HEK293 (cell line): ENCODE data around the gene EPOP.

Source experiments
- CTCF ChIA-PET: fragments of 350-600 bp; formaldehyde crosslinking; extraction: SDS; loops from one replicate; lab custom pipeline; 2021; ENCODE audit warnings: antibody characterized with exemption; lab: Yijun Ruan, JAX
- POLR2A ChIA-PET: fragments of 300-600 bp; formaldehyde crosslinking; extraction: SDS; loops from one replicate; lab custom pipeline; 2020; ENCODE audit warnings: antibody characterized with exemption, inconsistent platforms; lab: Yijun Ruan, JAX
- H3K27ac ChIP-seq: fragments of 200-500 bp; sonication (Bioruptor generic); 2 replicates; pipeline ENCODE4 v1.5.1; 2014; ENCODE audit warnings: low read depth, low read length, control low read depth, inconsistent platforms; ENCODE audit errors: extremely low read depth
- H3K36me3 ChIP-seq, 2 experiments: fragments of 200-500 bp in 1 of 2; sonication (Bioruptor generic) in 1 of 2; 1 replicate in 1 of 2; 2 replicates in 1 of 2; pipeline ENCODE4 v1.5.1; 2014 to 2017; ENCODE audit warnings: inconsistent platforms in 2 of 2, low read length in 2 of 2; ENCODE audit not compliant: control insufficient read depth in 2 of 2, insufficient read depth in 1 of 2
- H3K4me1 ChIP-seq: fragments of 200-500 bp; sonication (Bioruptor generic); 2 replicates; pipeline ENCODE4 v1.5.1; 2014; ENCODE audit warnings: mild to moderate bottlenecking, low read length, inconsistent platforms; ENCODE audit not compliant: control insufficient read depth, insufficient read depth
- H3K4me3 ChIP-seq: 2 replicates; pipeline ENCODE4 v1.5.1; 2011; ENCODE audit warnings: low read depth, mild to moderate bottlenecking, control low read depth, low read length, moderate library complexity
- H3K9me3 ChIP-seq: fragments of 200-500 bp; sonication (Bioruptor generic); 2 replicates; pipeline ENCODE4 v1.5.1; 2014; ENCODE audit warnings: low read depth, low read length, inconsistent platforms; ENCODE audit not compliant: control insufficient read depth, insufficient read depth
- ZBTB21 ChIP-seq: fragments of 450-650 bp; formaldehyde crosslinking; IDR thresholded peaks from 2 replicates; pipeline ENCODE4 v1.5.1; 2017; ENCODE audit warnings: missing biosample characterization, missing genetic modification characterization
- ZEB2 ChIP-seq: fragments of 450-650 bp; formaldehyde crosslinking; IDR thresholded peaks from 2 replicates; pipeline ENCODE4 v1.5.1; 2016; ENCODE audit warnings: missing biosample characterization, missing genetic modification characterization
- ZFP69B ChIP-seq: fragments of 450-650 bp; formaldehyde crosslinking; IDR thresholded peaks from 2 replicates; pipeline ENCODE4 v1.5.1; 2016; ENCODE audit warnings: missing biosample characterization, missing genetic modification characterization
- ZNF155 ChIP-seq: fragments of 450-650 bp; formaldehyde crosslinking; IDR thresholded peaks from 2 replicates; pipeline ENCODE4 v1.5.1; 2016; ENCODE audit warnings: missing biosample characterization, missing genetic modification characterization
- ZNF2 ChIP-seq: fragments of 450-650 bp; formaldehyde crosslinking; IDR thresholded peaks from 2 replicates; pipeline ENCODE4 v1.5.1; 2016; ENCODE audit warnings: missing biosample characterization, missing genetic modification characterization
- ZNF239 ChIP-seq: fragments of 450-650 bp; formaldehyde crosslinking; IDR thresholded peaks from 2 replicates; pipeline ENCODE4 v1.5.1; 2016; ENCODE audit warnings: missing biosample characterization, missing genetic modification characterization
- ZNF311 ChIP-seq: fragments of 450-650 bp; formaldehyde crosslinking; IDR thresholded peaks from 2 replicates; pipeline ENCODE4 v1.5.1; 2017; ENCODE audit warnings: missing biosample characterization, missing genetic modification characterization, borderline replicate concordance
- ZNF341 ChIP-seq: fragments of 450-650 bp; formaldehyde crosslinking; IDR thresholded peaks from 2 replicates; pipeline ENCODE4; 2016; ENCODE audit warnings: low read depth, missing biosample characterization, missing genetic modification characterization
- ZNF354C ChIP-seq: fragments of 450-650 bp; formaldehyde crosslinking; IDR thresholded peaks from 2 replicates; pipeline ENCODE4 v1.5.1; 2016; ENCODE audit warnings: missing biosample characterization, missing genetic modification characterization, low read depth, borderline replicate concordance
- ZNF529 ChIP-seq: fragments of 450-650 bp; formaldehyde crosslinking; IDR thresholded peaks from 2 replicates; pipeline ENCODE4 v1.5.1; 2017; ENCODE audit warnings: missing genetic modification characterization, missing biosample characterization; ENCODE audit not compliant: insufficient replicate concordance
- ZNF558 ChIP-seq: fragments of 450-650 bp; formaldehyde crosslinking; IDR thresholded peaks from 2 replicates; pipeline ENCODE4 v1.5.1; 2016; ENCODE audit warnings: missing biosample characterization, missing genetic modification characterization
- ZNF600 ChIP-seq: fragments of 450-650 bp; formaldehyde crosslinking; IDR thresholded peaks from 2 replicates; pipeline ENCODE4 v1.5.1; 2016; ENCODE audit warnings: missing biosample characterization, missing genetic modification characterization
- ZNF654 ChIP-seq: fragments of 450-650 bp; formaldehyde crosslinking; IDR thresholded peaks from 2 replicates; pipeline ENCODE4 v1.5.1; 2016; ENCODE audit warnings: low read depth, missing biosample characterization, missing genetic modification characterization
- TF ChIP-seq, protein P1 (sequence below): fragments of 450-650 bp; formaldehyde crosslinking; IDR thresholded peaks from 2 replicates; pipeline ENCODE4 v1.5.1; 2017; ENCODE audit warnings: missing biosample characterization, missing genetic modification characterization
- TF ChIP-seq, protein P2 (sequence below): fragments of 450-650 bp; formaldehyde crosslinking; IDR thresholded peaks from 2 replicates; pipeline ENCODE4 v1.5.1; 2016; ENCODE audit warnings: missing biosample characterization, missing genetic modification characterization
- TF ChIP-seq, protein P3 (sequence below): fragments of 450-650 bp; formaldehyde crosslinking; IDR thresholded peaks from 2 replicates; pipeline ENCODE4 v1.5.1; 2016; ENCODE audit warnings: missing biosample characterization, missing genetic modification characterization
- TF ChIP-seq, protein P4 (sequence below): fragments of 450-650 bp; formaldehyde crosslinking; IDR thresholded peaks from 2 replicates; pipeline ENCODE4 v1.5.1; 2016; ENCODE audit warnings: missing biosample characterization, missing genetic modification characterization
- TF ChIP-seq, protein P5 (sequence below): fragments of 450-650 bp; formaldehyde crosslinking; IDR thresholded peaks from 2 replicates; pipeline ENCODE4 v1.5.1; 2016; ENCODE audit warnings: missing biosample characterization, missing genetic modification characterization, low read depth

Gene EPOP

DNA sequence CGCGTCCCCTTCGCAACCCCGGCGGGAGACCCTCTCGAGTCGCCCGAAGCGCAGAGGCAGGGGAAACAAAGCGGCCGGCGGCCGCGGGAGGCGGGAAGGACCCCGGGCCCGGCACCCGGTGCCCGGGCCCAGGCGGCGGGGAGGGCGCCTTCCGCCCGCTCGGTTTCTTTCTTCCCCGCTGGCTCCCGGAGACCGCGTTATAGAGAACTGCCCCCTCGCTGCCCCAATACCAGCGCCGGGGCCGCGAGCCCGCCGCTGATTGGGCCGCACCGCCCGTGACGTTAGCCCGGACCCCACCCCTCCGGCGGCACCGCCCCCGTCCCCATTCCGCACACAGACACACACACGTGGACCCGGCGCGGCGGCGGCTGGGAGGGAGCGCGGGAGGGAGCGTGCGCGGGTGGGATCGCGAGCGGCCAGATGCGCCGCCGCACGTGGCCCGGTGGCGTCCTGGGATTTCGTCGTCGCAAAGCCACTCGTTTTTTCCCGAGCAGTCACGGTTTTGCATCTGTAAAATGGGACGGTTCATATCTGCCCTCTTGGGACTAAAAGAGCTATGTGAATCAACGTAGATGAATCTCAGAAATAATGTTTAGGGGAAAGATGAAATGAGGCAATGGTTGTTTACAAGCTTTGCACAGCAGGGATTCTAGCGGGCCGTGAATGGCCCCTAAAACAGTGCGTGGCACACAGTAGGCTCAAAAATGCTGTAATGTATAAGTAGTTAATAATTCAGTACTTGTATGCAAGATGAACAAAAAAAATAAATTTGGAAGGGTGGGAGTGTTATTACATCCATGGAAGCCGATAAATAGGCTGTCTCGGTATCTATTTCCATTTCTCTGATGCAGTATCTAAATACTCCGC, at the start of gene EPOP (continued):
- TF ChIP-seq, protein P1, sequence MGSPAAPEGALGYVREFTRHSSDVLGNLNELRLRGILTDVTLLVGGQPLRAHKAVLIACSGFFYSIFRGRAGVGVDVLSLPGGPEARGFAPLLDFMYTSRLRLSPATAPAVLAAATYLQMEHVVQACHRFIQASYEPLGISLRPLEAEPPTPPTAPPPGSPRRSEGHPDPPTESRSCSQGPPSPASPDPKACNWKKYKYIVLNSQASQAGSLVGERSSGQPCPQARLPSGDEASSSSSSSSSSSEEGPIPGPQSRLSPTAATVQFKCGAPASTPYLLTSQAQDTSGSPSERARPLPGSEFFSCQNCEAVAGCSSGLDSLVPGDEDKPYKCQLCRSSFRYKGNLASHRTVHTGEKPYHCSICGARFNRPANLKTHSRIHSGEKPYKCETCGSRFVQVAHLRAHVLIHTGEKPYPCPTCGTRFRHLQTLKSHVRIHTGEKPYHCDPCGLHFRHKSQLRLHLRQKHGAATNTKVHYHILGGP (tag by site-specific recombination): no peak
- TF ChIP-seq ZNF2 (tag by site-specific recombination) (peak; percentile 26; the same call in 1 of the 2 replicates), ZNF354C (no peak), ZNF341 (tag by site-specific recombination) (no peak), ZFP69B (tag by site-specific recombination) (peak; percentile 76), ZNF155 (no peak), ZNF529 (tag by site-specific recombination) (no peak), ZEB2 (peak; percentile 80), ZNF654 (tag by site-specific recombination) (no peak), ZNF239 (tag by site-specific recombination) (no peak), ZNF600 (tag by site-specific recombination) (peak; percentile 82), ZNF311 (tag by site-specific recombination) (no peak), ZNF558 (tag by site-specific recombination) (no peak)
- TF ChIP-seq, protein P2, sequence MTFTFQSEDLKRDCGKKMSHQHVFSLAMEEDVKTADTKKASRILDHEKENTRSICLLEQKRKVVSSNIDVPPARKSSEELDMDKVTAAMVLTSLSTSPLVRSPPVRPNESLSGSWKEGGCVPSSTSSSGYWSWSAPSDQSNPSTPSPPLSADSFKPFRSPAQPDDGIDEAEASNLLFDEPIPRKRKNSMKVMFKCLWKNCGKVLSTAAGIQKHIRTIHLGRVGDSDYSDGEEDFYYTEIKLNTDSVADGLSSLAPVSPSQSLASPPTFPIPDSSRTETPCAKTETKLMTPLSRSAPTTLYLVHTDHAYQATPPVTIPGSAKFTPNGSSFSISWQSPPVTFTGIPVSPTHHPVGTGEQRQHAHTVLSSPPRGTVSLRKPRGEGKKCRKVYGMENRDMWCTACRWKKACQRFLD (tag by site-specific recombination): 0 out of 2 replicates have a peak, but pooled peaks have one; percentile 23
- TF ChIP-seq, protein P3, sequence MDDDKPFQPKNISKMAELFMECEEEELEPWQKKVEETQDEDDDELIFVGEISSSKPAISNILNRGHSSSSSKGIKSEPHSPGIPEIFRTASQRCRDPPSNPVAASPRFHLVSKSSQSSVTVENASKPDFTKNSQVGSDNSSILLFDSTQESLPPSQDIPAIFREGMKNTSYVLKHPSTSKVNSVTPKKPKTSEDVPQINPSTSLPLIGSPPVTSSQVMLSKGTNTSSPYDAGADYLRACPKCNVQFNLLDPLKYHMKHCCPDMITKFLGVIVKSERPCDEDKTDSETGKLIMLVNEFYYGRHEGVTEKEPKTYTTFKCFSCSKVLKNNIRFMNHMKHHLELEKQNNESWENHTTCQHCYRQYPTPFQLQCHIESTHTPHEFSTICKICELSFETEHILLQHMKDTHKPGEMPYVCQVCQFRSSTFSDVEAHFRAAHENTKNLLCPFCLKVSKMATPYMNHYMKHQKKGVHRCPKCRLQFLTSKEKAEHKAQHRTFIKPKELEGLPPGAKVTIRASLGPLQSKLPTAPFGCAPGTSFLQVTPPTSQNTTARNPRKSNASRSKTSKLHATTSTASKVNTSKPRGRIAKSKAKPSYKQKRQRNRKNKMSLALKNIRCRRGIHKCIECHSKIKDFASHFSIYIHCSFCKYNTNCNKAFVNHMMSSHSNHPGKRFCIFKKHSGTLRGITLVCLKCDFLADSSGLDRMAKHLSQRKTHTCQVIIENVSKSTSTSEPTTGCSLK (tag by site-specific recombination): no peak
- TF ChIP-seq, protein P4, sequence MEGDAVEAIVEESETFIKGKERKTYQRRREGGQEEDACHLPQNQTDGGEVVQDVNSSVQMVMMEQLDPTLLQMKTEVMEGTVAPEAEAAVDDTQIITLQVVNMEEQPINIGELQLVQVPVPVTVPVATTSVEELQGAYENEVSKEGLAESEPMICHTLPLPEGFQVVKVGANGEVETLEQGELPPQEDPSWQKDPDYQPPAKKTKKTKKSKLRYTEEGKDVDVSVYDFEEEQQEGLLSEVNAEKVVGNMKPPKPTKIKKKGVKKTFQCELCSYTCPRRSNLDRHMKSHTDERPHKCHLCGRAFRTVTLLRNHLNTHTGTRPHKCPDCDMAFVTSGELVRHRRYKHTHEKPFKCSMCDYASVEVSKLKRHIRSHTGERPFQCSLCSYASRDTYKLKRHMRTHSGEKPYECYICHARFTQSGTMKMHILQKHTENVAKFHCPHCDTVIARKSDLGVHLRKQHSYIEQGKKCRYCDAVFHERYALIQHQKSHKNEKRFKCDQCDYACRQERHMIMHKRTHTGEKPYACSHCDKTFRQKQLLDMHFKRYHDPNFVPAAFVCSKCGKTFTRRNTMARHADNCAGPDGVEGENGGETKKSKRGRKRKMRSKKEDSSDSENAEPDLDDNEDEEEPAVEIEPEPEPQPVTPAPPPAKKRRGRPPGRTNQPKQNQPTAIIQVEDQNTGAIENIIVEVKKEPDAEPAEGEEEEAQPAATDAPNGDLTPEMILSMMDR (tag by site-specific recombination): no peak

DNA sequence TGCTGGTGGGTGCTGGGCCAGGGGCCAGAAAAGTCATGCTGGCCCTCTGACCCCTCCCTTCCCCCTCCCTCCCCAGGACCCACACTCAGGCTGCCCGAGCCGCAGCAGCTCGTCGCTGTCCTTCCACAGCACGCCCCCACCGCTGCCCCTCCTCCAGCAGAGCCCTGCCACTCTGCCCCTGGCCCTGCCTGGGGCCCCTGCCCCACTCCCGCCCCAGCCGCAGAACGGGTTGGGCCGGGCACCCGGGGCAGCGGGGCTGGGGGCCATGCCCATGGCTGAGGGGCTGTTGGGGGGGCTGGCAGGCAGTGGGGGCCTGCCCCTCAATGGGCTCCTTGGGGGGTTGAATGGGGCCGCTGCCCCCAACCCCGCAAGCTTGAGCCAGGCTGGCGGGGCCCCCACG, 47.0 kb upstream of the EPOP start:
- Histone ChIP-seq H3K9me3 (no peaks in the 10 kb centered on the region), H3K4me1 (no peaks in the 10 kb centered on the region), H3K36me3 (peaks cover 3 to 62% of the 10 kb centered on the region in 2 experiments; a peak in 2 of 3 replicates), H3K27ac (no peak overlapping the region), H3K4me3 (no peak overlapping the region)
- ChIA-PET POLR2A (no interaction called here), CTCF (interaction anchor here (0.6 kb wide), 1 partner anchor 9 kb away, joined by 4 read pairs; no protein-coding TSS in a partner anchor)
- no peak for TF ChIP-seq ZBTB21 (tag by site-specific recombination)
- TF ChIP-seq, protein P5, sequence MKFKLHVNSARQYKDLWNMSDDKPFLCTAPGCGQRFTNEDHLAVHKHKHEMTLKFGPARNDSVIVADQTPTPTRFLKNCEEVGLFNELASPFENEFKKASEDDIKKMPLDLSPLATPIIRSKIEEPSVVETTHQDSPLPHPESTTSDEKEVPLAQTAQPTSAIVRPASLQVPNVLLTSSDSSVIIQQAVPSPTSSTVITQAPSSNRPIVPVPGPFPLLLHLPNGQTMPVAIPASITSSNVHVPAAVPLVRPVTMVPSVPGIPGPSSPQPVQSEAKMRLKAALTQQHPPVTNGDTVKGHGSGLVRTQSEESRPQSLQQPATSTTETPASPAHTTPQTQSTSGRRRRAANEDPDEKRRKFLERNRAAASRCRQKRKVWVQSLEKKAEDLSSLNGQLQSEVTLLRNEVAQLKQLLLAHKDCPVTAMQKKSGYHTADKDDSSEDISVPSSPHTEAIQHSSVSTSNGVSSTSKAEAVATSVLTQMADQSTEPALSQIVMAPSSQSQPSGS (tag by site-specific recombination): no peak
